Erythroblast (primary cell): ENCODE results near the gene ZNF407.

Source experiments
- GATA1 ChIP-seq: IDR thresholded peaks from 2 replicates; pipeline ENCODE4 v1.6.1; 2011; ENCODE audit warnings: low read depth, mild to moderate bottlenecking, control low read depth, low read length, moderate library complexity
- POLR2A ChIP-seq: IDR thresholded peaks from 2 replicates; pipeline ENCODE4 v1.6.1; 2011; ENCODE audit warnings: mild to moderate bottlenecking, low read length

DNA sequence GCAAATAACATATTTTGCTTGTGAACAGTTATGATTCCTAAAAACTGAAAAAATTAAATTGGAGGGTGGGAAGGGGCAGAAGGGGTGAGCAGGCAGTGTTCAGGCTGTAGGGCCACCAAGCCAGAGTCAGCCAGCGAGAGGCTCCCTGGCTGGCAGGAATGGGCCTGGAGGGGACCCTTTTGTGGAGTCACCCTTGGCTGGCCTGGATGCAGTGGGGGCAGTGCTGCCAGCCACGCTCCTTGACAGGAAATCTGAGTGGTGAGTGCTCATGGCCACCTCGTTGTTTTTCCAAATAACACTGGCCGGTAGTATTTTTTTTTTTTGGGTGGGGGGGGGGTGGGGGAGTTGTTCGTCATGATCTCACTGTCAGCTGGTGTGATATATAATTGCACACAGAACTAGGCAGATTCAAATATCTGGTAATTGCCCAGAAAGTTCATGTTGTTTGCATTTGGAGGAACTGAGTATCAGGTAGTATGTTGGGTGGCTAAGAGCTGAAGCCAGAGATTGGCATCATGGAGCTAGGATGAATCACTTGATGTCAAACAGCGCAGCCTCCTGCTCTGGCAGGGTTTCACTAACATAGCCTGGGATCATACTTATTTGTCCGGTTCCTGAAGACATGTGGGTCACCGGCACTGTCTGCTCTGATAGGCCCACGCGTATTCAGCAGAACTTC, 451.2 kb downstream of the ZNF407 start:
- TF ChIP-seq POLR2A, result no peak
- no peak for TF ChIP-seq GATA1
